WTC11 (cell line): Measurements from ENCODE around the gene MMP21. TPM values are rescaled to one million over a fixed set of nuclear protein-coding genes. Genes with fewer than 3 reads are reported as not detected.

Experiments
- ATAC-seq: fragments of 200-7000 bp; cut with Tn5 transposase; 2 replicates; pipeline ENCODE4 v1.10.0; 2021; ENCODE audit warnings: mild to moderate bottlenecking, moderate library complexity
- CTCF ChIA-PET: fragments of 300-600 bp; sonication (Branson Sonifier 250); formaldehyde crosslinking; loops from one replicate; lab custom pipeline; 2021; ENCODE audit warnings: antibody characterized with exemption; lab: Charles Lee
- POLR2A ChIA-PET: fragments of 350-600 bp; sonication (Branson Sonifier 250); formaldehyde crosslinking; loops from one replicate; lab custom pipeline; 2021; ENCODE audit warnings: antibody characterized with exemption; lab: Charles Lee
- DNase-seq: peaks from one replicate; pipeline ENCODE4 v3.0.0; 2021; ENCODE audit warnings: low spot score
- H3K27ac Mint-ChIP-seq: 2 replicates; pipeline ENCODE4 v1.8.0; 2021; ENCODE audit warnings: mixed read lengths
- H3K27me3 Mint-ChIP-seq: 2 replicates; pipeline ENCODE4 v1.8.0; 2021; ENCODE audit warnings: low read depth, mild to moderate bottlenecking, moderate library complexity, mixed read lengths
- H3K36me3 Mint-ChIP-seq: 2 replicates; pipeline ENCODE4 v1.8.0; 2021; ENCODE audit warnings: mixed read lengths
- H3K4me1 Mint-ChIP-seq: 2 replicates; pipeline ENCODE4 v1.8.0; 2022; ENCODE audit warnings: mixed read lengths
- H3K4me3 Mint-ChIP-seq: 2 replicates; pipeline ENCODE4 v1.8.0; 2021; ENCODE audit warnings: mild to moderate bottlenecking, moderate library complexity, mixed read lengths
- H3K9me3 Mint-ChIP-seq: 2 replicates; pipeline ENCODE4 v1.8.0; 2021; ENCODE audit warnings: mixed read lengths
- E2F4 ChIP-seq: sonication (generic); formaldehyde crosslinking; IDR thresholded peaks from 2 replicates; pipeline ENCODE4 v1.8.1; 2022; ENCODE audit warnings: low read depth, mild to moderate bottlenecking, moderate library complexity, missing genetic modification reagents, borderline replicate concordance
- ESRRA ChIP-seq: sonication (generic); formaldehyde crosslinking; IDR thresholded peaks from 2 replicates; pipeline ENCODE4 v1.8.1; 2022; ENCODE audit warnings: mild to moderate bottlenecking, missing genetic modification reagents, borderline replicate concordance
- ETV6 ChIP-seq: sonication (generic); formaldehyde crosslinking; IDR thresholded peaks from 2 replicates; pipeline ENCODE4 v1.8.1; 2022; ENCODE audit warnings: mild to moderate bottlenecking, missing genetic modification reagents
- FOXK1 ChIP-seq: sonication (generic); formaldehyde crosslinking; IDR thresholded peaks from 2 replicates; pipeline ENCODE4 v1.8.0; 2022; ENCODE audit warnings: mild to moderate bottlenecking, moderate library complexity, missing genetic modification reagents
- FOXP1 ChIP-seq: sonication (generic); formaldehyde crosslinking; IDR thresholded peaks from 2 replicates; pipeline ENCODE4 v1.8.0; 2022; ENCODE audit warnings: missing genetic modification reagents, mild to moderate bottlenecking, moderate library complexity, borderline replicate concordance
- KAT7 ChIP-seq: sonication (generic); formaldehyde crosslinking; IDR thresholded peaks from 2 replicates; pipeline ENCODE4 v1.8.1; 2023; ENCODE audit warnings: missing genetic modification reagents, mild to moderate bottlenecking, borderline replicate concordance
- NFYB ChIP-seq: sonication (generic); formaldehyde crosslinking; conservative IDR thresholded peaks from 2 replicates; pipeline ENCODE4 v1.8.0; 2022; ENCODE audit warnings: low read depth, missing genetic modification reagents
- PRRX2 ChIP-seq: fragments of 250-450 bp; sonication (Bioruptor Pico); IDR thresholded peaks from 2 replicates; pipeline ENCODE4 v1.8.0; 2021; ENCODE audit warnings: mild to moderate bottlenecking
- RORB ChIP-seq: fragments of 250-450 bp; sonication (Bioruptor Pico); IDR thresholded peaks from 2 replicates; pipeline ENCODE4 v1.9.0; 2021; ENCODE audit warnings: mild to moderate bottlenecking
- SP1 ChIP-seq: sonication (generic); formaldehyde crosslinking; conservative IDR thresholded peaks from 2 replicates; pipeline ENCODE4 v1.8.1; 2022; ENCODE audit warnings: missing genetic modification reagents
- TEAD4 ChIP-seq: sonication (generic); formaldehyde crosslinking; IDR thresholded peaks from 2 replicates; pipeline ENCODE4 v1.8.0; 2022; ENCODE audit warnings: mild to moderate bottlenecking, missing genetic modification reagents
- ZNF138 ChIP-seq: sonication (generic); formaldehyde crosslinking; conservative IDR thresholded peaks from 2 replicates; pipeline ENCODE4 v1.8.1; 2022; ENCODE audit warnings: mild to moderate bottlenecking, moderate library complexity, missing genetic modification reagents
- ZNF219 ChIP-seq: sonication (generic); formaldehyde crosslinking; IDR thresholded peaks from 2 replicates; pipeline ENCODE4 v1.8.0; 2023; ENCODE audit warnings: missing genetic modification reagents, mild to moderate bottlenecking, borderline replicate concordance
- ZNF423 ChIP-seq: fragments of 250-450 bp; sonication (Bioruptor Pico); IDR thresholded peaks from 2 replicates; pipeline ENCODE4 v2.1.2; 2022; ENCODE audit warnings: mild to moderate bottlenecking, moderate library complexity
- total RNA-seq: library from RNA; stranded (reverse); gene quantifications from 3 replicates; pipeline ENCODE4 v1.2.3, GENCODE V29; 2021
- TF ChIP-seq, protein P1 (sequence below): fragments of 250-450 bp; sonication (Bioruptor Pico); IDR thresholded peaks from 2 replicates; pipeline ENCODE4 v1.9.0; 2021; ENCODE audit warnings: mild to moderate bottlenecking, borderline replicate concordance
- TF ChIP-seq, protein P2 (sequence below): sonication (generic); formaldehyde crosslinking; IDR thresholded peaks from 2 replicates; pipeline ENCODE4 v1.8.1; 2022; ENCODE audit warnings: mild to moderate bottlenecking, moderate library complexity, missing genetic modification reagents
- TF ChIP-seq, protein P3 (sequence below): sonication (generic); formaldehyde crosslinking; IDR thresholded peaks from 2 replicates; pipeline ENCODE4 v1.8.1; 2023; ENCODE audit warnings: mild to moderate bottlenecking, moderate library complexity, missing genetic modification reagents
- TF ChIP-seq, protein P4 (sequence below): sonication (generic); formaldehyde crosslinking; conservative IDR thresholded peaks from 2 replicates; pipeline ENCODE4 v1.8.1; 2023; ENCODE audit warnings: mild to moderate bottlenecking, low read depth, missing genetic modification reagents, moderate library complexity

The MMP21 gene
- total RNA-seq, 1 experiment from 2014 or later: not detected

GRCh38 chr10:125783957-125784356 lies 8.3 kb upstream of the MMP21 start:
- TF ChIP-seq ESRRA (CRISPR knock-in tag) (no peak), NFYB (CRISPR knock-in tag) (no peak), TEAD4 (no peak)
- TF ChIP-seq, protein P1, sequence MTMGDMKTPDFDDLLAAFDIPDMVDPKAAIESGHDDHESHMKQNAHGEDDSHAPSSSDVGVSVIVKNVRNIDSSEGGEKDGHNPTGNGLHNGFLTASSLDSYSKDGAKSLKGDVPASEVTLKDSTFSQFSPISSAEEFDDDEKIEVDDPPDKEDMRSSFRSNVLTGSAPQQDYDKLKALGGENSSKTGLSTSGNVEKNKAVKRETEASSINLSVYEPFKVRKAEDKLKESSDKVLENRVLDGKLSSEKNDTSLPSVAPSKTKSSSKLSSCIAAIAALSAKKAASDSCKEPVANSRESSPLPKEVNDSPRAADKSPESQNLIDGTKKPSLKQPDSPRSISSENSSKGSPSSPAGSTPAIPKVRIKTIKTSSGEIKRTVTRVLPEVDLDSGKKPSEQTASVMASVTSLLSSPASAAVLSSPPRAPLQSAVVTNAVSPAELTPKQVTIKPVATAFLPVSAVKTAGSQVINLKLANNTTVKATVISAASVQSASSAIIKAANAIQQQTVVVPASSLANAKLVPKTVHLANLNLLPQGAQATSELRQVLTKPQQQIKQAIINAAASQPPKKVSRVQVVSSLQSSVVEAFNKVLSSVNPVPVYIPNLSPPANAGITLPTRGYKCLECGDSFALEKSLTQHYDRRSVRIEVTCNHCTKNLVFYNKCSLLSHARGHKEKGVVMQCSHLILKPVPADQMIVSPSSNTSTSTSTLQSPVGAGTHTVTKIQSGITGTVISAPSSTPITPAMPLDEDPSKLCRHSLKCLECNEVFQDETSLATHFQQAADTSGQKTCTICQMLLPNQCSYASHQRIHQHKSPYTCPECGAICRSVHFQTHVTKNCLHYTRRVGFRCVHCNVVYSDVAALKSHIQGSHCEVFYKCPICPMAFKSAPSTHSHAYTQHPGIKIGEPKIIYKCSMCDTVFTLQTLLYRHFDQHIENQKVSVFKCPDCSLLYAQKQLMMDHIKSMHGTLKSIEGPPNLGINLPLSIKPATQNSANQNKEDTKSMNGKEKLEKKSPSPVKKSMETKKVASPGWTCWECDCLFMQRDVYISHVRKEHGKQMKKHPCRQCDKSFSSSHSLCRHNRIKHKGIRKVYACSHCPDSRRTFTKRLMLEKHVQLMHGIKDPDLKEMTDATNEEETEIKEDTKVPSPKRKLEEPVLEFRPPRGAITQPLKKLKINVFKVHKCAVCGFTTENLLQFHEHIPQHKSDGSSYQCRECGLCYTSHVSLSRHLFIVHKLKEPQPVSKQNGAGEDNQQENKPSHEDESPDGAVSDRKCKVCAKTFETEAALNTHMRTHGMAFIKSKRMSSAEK (CRISPR knock-in tag): no peak

GRCh38 chr10:125783408-125783807 lies 7.8 kb upstream of the MMP21 start:
- no peak for DNase-seq
- Mint-ChIP-seq H3K4me3 (no peak overlapping the region), H3K9me3 (peaks cover 16% of the 10 kb centered on the region), H3K36me3 (no peaks in the 10 kb centered on the region), H3K27ac (no peak overlapping the region), H3K4me1 (no peaks in the 10 kb centered on the region), H3K27me3 (0 out of 2 replicates have a peak, but pooled peaks cover 2% of the 10 kb centered on the region)
- no peak for ATAC-seq
- ChIA-PET POLR2A (no interaction called here), CTCF (no interaction called here)
- TF ChIP-seq, protein P2, sequence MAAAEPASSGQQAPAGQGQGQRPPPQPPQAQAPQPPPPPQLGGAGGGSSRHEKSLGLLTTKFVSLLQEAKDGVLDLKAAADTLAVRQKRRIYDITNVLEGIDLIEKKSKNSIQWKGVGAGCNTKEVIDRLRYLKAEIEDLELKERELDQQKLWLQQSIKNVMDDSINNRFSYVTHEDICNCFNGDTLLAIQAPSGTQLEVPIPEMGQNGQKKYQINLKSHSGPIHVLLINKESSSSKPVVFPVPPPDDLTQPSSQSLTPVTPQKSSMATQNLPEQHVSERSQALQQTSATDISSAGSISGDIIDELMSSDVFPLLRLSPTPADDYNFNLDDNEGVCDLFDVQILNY (CRISPR knock-in tag): no peak
- TF ChIP-seq ZNF138 (CRISPR knock-in tag): no peak
- no peak for TF ChIP-seq RORB (CRISPR knock-in tag)
- TF ChIP-seq, protein P3, sequence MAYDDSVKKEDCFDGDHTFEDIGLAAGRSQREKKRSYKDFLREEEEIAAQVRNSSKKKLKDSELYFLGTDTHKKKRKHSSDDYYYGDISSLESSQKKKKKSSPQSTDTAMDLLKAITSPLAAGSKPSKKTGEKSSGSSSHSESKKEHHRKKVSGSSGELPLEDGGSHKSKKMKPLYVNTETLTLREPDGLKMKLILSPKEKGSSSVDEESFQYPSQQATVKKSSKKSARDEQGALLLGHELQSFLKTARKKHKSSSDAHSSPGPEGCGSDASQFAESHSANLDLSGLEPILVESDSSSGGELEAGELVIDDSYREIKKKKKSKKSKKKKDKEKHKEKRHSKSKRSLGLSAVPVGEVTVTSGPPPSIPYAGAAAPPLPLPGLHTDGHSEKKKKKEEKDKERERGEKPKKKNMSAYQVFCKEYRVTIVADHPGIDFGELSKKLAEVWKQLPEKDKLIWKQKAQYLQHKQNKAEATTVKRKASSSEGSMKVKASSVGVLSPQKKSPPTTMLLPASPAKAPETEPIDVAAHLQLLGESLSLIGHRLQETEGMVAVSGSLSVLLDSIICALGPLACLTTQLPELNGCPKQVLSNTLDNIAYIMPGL: no peak

More at GRCh38 chr10:125783957-125784356, 8.3 kb upstream of the MMP21 start:
- no peaks in the 10 kb centered on the region for H3K36me3 Mint-ChIP-seq
- ATAC-seq: no peak
- H3K27ac Mint-ChIP-seq: no peak overlapping the region
- H3K4me1 Mint-ChIP-seq: no peaks in the 10 kb centered on the region
- CTCF ChIA-PET: no interaction called here
- 0 out of 2 replicates have a peak, but pooled peaks cover under 1% of the 10 kb centered on the region for H3K27me3 Mint-ChIP-seq
- no peak for DNase-seq
- POLR2A ChIA-PET: no interaction called here
- H3K9me3 Mint-ChIP-seq: peaks cover 11% of the 10 kb centered on the region
- no peak overlapping the region for H3K4me3 Mint-ChIP-seq

GRCh38 chr10:125782616-125783015 lies 7.0 kb upstream of the MMP21 start:
- H3K9me3 Mint-ChIP-seq: peaks cover 18% of the 10 kb centered on the region
- H3K27ac Mint-ChIP-seq: no peak overlapping the region
- no peak overlapping the region for H3K4me3 Mint-ChIP-seq
- ATAC-seq: no peak
- no peaks in the 10 kb centered on the region for H3K4me1 Mint-ChIP-seq
- no peak for DNase-seq
- ChIA-PET CTCF (no interaction called here), POLR2A (interaction anchor here (0.6 kb wide), 1 partner anchor 69 kb away, joined by 3 read pairs; no protein-coding TSS in a partner anchor)
- H3K27me3 Mint-ChIP-seq: 0 out of 2 replicates have a peak, but pooled peaks cover 2% of the 10 kb centered on the region
- no peaks in the 10 kb centered on the region for H3K36me3 Mint-ChIP-seq
- TF ChIP-seq, protein P4, sequence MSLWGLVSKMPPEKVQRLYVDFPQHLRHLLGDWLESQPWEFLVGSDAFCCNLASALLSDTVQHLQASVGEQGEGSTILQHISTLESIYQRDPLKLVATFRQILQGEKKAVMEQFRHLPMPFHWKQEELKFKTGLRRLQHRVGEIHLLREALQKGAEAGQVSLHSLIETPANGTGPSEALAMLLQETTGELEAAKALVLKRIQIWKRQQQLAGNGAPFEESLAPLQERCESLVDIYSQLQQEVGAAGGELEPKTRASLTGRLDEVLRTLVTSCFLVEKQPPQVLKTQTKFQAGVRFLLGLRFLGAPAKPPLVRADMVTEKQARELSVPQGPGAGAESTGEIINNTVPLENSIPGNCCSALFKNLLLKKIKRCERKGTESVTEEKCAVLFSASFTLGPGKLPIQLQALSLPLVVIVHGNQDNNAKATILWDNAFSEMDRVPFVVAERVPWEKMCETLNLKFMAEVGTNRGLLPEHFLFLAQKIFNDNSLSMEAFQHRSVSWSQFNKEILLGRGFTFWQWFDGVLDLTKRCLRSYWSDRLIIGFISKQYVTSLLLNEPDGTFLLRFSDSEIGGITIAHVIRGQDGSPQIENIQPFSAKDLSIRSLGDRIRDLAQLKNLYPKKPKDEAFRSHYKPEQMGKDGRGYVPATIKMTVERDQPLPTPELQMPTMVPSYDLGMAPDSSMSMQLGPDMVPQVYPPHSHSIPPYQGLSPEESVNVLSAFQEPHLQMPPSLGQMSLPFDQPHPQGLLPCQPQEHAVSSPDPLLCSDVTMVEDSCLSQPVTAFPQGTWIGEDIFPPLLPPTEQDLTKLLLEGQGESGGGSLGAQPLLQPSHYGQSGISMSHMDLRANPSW (CRISPR knock-in tag): no peak
- TF ChIP-seq ZNF219 (CRISPR knock-in tag): no peak
- no peak for TF ChIP-seq PRRX2 (CRISPR knock-in tag)
- no peak for TF ChIP-seq ZNF423
- no peak for TF ChIP-seq FOXP1 (CRISPR knock-in tag)
- no peak for TF ChIP-seq E2F4
- no peak for TF ChIP-seq FOXK1 (CRISPR knock-in tag)
- TF ChIP-seq SP1: no peak
- TF ChIP-seq KAT7 (CRISPR knock-in tag): no peak
- TF ChIP-seq ETV6 (CRISPR knock-in tag): no peak
- TF ChIP-seq ESRRA (CRISPR knock-in tag): no peak
